ENCODE results near the gene HOXC4.

The HOXC4 gene

GRCh38 chr12:54016051-54016450 is 37.6 kb upstream of the HOXC4 start:
- no peak overlapping the region for H3K4me3 ChIP-seq (ENCODE audit: low read depth, low read length)
- no peak for TF ChIP-seq CTCF (IDR thresholded peaks at IDR 0.05; ENCODE audit: low read depth, low read length, missing control alignments)
- in situ Hi-C loops (cut with HindIII; ENCODE audit: low sequenced_read_pairs), result no loop called here
- no peak for DNase-seq (ENCODE audit: low read depth)

- no peak for TF ChIP-seq CTCF (IDR thresholded peaks at IDR 0.05; ENCODE audit: low read depth, low read length, missing control alignments)
- H3K4me3 ChIP-seq (ENCODE audit: low read depth, low read length), result no peak overlapping the region
- DNase-seq (ENCODE audit: low read depth), result no peak
- in situ Hi-C loops (cut with HindIII; ENCODE audit: low sequenced_read_pairs), result no loop called here
Measured at GRCh38 chr12:54016478-54016964, 37.1 kb upstream of the HOXC4 start.

GRCh38 chr12:54017027-54017788 is 36.4 kb upstream of the HOXC4 start:
- H3K4me3 ChIP-seq (ENCODE audit: low read depth, low read length), result peak overlapping the region; percentile 16
- DNase-seq (ENCODE audit: low read depth), result no peak
- in situ Hi-C loops (cut with HindIII; ENCODE audit: low sequenced_read_pairs), result no loop called here
- TF ChIP-seq CTCF (IDR thresholded peaks at IDR 0.05; ENCODE audit: low read depth, low read length, missing control alignments), result no peak

GRCh38 chr12:54017878-54018467 is 35.7 kb upstream of the HOXC4 start:
- no peak for TF ChIP-seq CTCF (IDR thresholded peaks at IDR 0.05; ENCODE audit: low read depth, low read length, missing control alignments)
- in situ Hi-C loops (cut with HindIII; ENCODE audit: low sequenced_read_pairs), result no loop called here
- peak overlapping the region; percentile 16 for H3K4me3 ChIP-seq (ENCODE audit: low read depth, low read length)
- DNase-seq (ENCODE audit: low read depth), result no peak

GRCh38 chr12:54018468-54018984 is 35.1 kb upstream of the HOXC4 start:
- DNase-seq (ENCODE audit: low read depth), result no peak
- H3K4me3 ChIP-seq (ENCODE audit: low read depth, low read length), result no peak overlapping the region
- in situ Hi-C loops (cut with HindIII; ENCODE audit: low sequenced_read_pairs), result no loop called here

More at GRCh38 chr12:54018468-54018984, 35.1 kb upstream of the HOXC4 start:
- TF ChIP-seq CTCF (IDR thresholded peaks at IDR 0.05; ENCODE audit: low read depth, low read length, missing control alignments), result no peak

All from astrocyte of the cerebellum (primary cell).